ENCODE measurements around the gene CDC42BPA.

- TF ChIP-seq CTCF (IDR thresholded peaks at IDR 0.05): no peak
- TF ChIP-seq POLR2AphosphoS5 (IDR thresholded peaks at IDR 0.05; ENCODE audit: insufficient read depth in 1 of 2, low read depth in 1 of 2): no peak
- no peak for TF ChIP-seq POLR2A (IDR thresholded peaks at IDR 0.05)
Measured at GRCh38 chr1:227245613-227246320, 72.5 kb downstream of the CDC42BPA start.
